Bronchial epithelial cell (primary cell): ENCODE results near the gene SPAG4. TPM values are rescaled to one million over a fixed set of nuclear protein-coding genes. Genes with fewer than 3 reads are reported as not detected.

Source experiments
- DNase-seq: peaks from one replicate; pipeline ENCODE4 v3.0.0-alpha.2; 2010; ENCODE audit warnings: low read depth
- FAIRE-seq: peaks from 2 replicates; lab custom pipeline; 2011; peaks lifted over from hg19 to GRCh38; lab: Jason Lieb, UNC
- H3K27me3 ChIP-seq: 2 replicates; pipeline ENCODE4 v1.5.1; 2011; ENCODE audit warnings: low read length; ENCODE audit not compliant: control insufficient read depth, insufficient read depth
- H3K36me3 ChIP-seq: 2 replicates; pipeline ENCODE4 v1.5.1; 2011; ENCODE audit warnings: low read length; ENCODE audit not compliant: control insufficient read depth, insufficient read depth
- H3K4me3 ChIP-seq: 2 replicates; pipeline ENCODE4 v1.5.1; 2011; ENCODE audit warnings: mild to moderate bottlenecking, low read depth, low read length, control low read depth
- total RNA-seq: library from RNA; depleted of rRNA; stranded (reverse); fragments of >200 nt; gene quantifications from 2 replicates; pipeline ENCODE4 v1.2.1, GENCODE V29; 2014
- TF ChIP-seq, protein P1 (sequence below): IDR thresholded peaks from 2 replicates; pipeline ENCODE4 v1.5.1; 2011; ENCODE audit warnings: mild to moderate bottlenecking, moderate library complexity, low read length, control low read depth, inconsistent platforms; ENCODE audit not compliant: insufficient read depth, severe bottlenecking

Gene SPAG4
- total RNA-seq, 1 donor from 2014 or later: 6.1 TPM

DNA sequence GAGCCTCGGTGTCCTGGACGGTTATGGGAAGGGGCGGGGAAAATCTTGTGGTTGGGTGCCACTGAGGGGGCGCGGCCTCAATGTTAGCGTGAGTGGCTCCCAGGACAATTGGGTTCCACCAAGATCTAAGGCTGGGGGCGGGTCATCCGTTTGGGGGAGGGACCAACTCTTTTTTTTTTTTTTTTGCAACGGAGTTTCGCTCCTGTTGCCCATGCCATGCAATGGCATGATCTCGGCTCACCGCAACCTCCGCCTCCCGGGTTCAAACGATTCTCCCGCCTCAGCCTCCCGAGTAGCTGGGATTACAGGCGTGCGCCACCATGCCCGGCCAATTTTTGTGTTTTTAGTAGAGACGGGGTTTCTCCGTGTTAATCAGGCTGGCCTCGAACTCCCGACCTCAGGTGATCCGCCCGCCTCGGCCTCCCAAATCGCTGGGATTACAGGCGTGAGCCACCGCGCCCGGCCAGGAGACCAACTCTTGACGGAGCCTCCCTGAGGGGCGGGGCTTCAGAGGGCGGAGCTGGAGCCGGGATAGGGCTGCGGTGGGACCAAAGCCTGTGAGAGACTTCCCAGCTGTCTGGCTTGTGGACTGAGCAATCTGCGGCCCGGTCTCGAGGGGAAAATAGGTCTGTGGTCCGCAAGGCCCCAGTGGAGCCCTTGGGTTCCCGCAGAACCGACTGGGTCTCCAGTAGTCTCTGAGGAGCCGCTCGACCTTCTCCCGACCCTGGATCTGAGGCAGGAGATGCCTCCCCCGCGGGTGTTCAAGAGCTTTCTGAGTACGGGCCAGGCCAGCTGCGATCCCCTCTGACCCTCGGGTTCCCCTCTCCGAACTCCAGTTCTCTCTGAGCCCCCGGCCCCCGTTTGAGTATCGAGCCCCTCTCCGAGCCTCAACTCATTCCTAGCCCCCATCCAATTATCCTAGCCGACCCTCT lies 1.1 kb downstream of the SPAG4 start:
- peaks cover 6% of the 10 kb centered on the region for H3K36me3 ChIP-seq
- DNase-seq (peak; percentile 98), FAIRE-seq (no peak)
- H3K4me3 ChIP-seq: peak overlapping the region; percentile 30
- TF ChIP-seq, protein P1, sequence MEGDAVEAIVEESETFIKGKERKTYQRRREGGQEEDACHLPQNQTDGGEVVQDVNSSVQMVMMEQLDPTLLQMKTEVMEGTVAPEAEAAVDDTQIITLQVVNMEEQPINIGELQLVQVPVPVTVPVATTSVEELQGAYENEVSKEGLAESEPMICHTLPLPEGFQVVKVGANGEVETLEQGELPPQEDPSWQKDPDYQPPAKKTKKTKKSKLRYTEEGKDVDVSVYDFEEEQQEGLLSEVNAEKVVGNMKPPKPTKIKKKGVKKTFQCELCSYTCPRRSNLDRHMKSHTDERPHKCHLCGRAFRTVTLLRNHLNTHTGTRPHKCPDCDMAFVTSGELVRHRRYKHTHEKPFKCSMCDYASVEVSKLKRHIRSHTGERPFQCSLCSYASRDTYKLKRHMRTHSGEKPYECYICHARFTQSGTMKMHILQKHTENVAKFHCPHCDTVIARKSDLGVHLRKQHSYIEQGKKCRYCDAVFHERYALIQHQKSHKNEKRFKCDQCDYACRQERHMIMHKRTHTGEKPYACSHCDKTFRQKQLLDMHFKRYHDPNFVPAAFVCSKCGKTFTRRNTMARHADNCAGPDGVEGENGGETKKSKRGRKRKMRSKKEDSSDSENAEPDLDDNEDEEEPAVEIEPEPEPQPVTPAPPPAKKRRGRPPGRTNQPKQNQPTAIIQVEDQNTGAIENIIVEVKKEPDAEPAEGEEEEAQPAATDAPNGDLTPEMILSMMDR: no peak
- H3K27me3 ChIP-seq: no peaks in the 10 kb centered on the region

DNA sequence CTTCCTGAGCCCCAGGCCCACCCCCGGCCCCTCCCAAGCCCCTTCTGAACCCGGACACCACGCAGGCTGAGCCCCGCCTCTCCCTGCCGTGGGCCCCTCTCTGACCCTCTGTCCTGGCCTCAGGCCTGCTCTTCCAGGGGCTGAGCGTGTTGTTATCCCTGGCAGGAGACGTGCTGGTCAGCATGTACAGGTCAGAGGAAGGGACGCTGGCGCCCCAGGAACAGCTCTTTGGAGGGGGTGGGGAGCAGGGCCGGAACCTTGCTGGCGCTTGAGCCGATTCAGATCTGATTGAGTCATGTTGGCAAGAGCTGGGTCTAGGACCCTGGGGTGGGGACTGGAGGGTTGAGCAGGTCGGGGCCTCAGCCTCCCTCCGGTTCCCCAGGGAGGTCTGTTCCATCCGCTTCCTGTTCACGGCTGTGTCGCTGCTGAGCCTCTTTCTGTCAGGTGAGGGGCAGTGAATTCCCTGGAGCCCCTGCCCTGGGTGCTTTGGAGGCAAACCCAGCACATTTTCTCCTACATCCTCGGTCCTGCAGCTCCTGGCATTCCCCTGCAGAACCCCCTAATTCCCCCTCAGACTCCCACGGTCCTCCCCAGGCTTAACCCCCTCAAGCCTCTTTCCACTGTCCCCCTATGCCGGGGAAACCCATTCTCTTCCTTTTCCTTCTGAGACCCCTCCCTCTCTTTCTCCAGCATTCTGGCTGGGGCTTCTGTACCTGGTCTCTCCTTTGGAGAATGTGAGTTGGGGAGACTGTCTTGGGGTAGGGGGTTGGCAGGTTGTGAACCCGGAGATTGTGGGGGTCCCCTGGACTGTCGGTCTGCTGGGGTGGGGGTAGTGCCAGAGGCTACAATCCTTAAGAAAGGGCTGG lies 2.0 kb downstream of the SPAG4 start:
- H3K27me3 ChIP-seq: no peaks in the 10 kb centered on the region
- peak overlapping the region; percentile 49 for H3K4me3 ChIP-seq
- TF ChIP-seq, protein P1: peak; percentile 55
- peaks cover 6% of the 10 kb centered on the region for H3K36me3 ChIP-seq
- DNase-seq (peak; percentile 68), FAIRE-seq (no peak)

DNA sequence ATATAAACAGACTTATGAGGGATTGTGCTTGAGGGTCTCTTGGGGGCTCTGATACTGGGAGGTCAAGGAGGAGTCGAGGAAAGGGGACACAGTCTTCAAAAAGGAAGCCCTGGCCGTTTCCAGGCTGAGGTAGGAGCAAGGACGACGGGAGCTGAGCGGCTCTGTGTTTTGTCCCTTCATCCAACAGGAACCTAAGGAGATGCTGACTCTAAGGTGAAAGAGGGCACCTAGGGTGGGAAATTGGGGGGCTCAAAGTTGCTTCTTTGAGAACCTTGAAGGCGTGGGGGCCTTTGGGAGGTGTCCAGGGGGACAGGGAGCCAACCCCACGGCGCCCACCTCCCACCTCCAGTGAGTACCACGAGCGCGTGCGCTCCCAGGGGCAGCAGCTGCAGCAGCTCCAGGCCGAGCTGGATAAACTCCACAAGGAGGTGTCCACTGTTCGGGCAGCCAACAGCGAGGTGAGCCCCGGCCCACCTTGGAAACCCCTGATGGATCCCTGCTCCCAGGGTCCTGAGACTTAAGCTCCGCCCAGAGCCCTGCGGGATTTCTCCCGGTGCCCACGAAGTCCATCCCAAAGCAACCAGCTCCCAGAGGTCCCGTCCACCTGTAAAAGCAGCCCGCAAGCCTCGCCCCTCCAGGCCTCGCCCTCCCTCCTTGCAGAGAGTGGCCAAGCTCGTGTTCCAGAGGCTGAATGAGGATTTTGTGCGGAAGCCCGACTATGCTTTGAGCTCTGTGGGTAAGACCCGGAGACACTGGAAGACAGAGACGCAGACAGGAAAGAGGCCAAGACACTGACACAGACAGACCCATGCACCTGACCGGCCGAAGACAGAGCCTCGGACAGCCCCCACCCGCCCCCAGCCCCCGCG lies 2.9 kb downstream of the SPAG4 start:
- DNase-seq: peak; percentile 29
- TF ChIP-seq, protein P1: no peak
- no peaks in the 10 kb centered on the region for H3K27me3 ChIP-seq
- H3K4me3 ChIP-seq: peak overlapping the region; percentile 49
- no peak for FAIRE-seq
- peaks cover 6% of the 10 kb centered on the region for H3K36me3 ChIP-seq

DNA sequence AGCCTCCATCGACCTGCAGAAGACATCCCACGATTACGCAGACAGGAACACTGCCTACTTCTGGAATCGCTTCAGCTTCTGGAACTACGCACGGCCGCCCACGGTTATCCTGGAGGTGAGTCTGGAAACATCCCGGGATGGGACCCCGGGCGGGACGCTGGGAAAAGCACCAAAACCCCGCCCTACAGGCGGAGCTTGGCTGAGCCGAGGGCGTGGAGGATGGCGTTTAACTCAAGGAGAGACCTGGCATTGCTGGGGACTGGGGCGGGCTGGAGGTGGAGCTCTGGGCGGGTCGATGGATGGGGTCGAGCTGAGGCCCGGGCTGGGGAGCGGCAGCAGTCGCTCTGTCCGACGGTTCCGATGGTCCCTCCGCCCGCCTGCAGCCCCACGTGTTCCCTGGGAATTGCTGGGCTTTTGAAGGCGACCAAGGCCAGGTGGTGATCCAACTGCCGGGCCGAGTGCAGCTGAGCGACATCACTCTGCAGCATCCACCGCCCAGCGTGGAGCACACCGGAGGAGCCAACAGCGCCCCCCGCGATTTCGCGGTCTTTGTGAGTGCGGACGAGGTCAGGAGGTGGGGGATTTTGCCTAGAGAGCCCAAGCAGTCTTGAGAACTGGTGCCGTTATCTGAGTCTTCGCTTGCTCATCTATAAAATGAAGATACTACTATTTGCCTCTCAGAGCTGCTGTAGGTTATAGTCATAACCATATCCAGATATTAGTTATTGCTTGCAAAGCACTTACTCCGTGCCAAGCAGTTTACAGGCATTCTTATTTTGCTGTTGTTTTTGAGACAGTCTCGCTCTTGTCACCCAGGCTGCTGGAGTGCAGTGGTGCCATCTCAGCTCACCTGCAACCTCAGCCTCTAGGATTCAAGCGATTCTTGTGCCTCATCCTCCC lies 3.8 kb downstream of the SPAG4 start:
- DNase-seq (peak; percentile 84), FAIRE-seq (no peak)
- H3K4me3 ChIP-seq: peak overlapping the region; percentile 49
- peaks cover 6% of the 10 kb centered on the region for H3K36me3 ChIP-seq
- H3K27me3 ChIP-seq: no peaks in the 10 kb centered on the region
- TF ChIP-seq, protein P1: peak; percentile 53
